ENCODE measurements around the gene BICDL2. TPM values are rescaled to one million over a fixed set of nuclear protein-coding genes. Genes with fewer than 3 reads are reported as not detected.

BICDL2 gene
- polyA plus RNA-seq, 1 of the 3 experiments (the other 2 are of a cell fraction): not detected

- CTCF ChIA-PET: interaction anchor here (0.7 to 5.8 kb wide), 5 partner anchors 8 to 124 kb away, joined by 3 to 57 read pairs (median 3); no protein-coding TSS in a partner anchor
Measured at GRCh38 chr16:3051494-3051893, 14.8 kb upstream of the BICDL2 start.

GRCh38 chr16:3051009-3051408, 14.3 kb upstream of the BICDL2 start:
- Histone ChIP-seq H3K4me3 (ENCODE audit: low read depth in 2 of 2, low read length in 1 of 2) (no peak overlapping the region), H3F3A (replicated peaks; ENCODE audit: insufficient read depth) (peaks cover 4% of the 10 kb centered on the region), H4K20me1 (ENCODE audit: insufficient read depth) (no peaks in the 10 kb centered on the region), H3K4me2 (no peak overlapping the region), H2AFZ (ENCODE audit: low read depth) (no peak overlapping the region), H3K9ac (no peak overlapping the region), H3K79me2 (ENCODE audit: insufficient read depth) (no peaks in the 10 kb centered on the region), H3K36me3 (replicated peaks in 1 of 2; ENCODE audit: control insufficient read depth in 1 of 2, insufficient read depth in 2 of 2, low read length in 1 of 2) (no peaks in the 10 kb centered on the region), H3K4me1 (ENCODE audit: control insufficient read depth in 1 of 2, insufficient read depth in 2 of 2, low read depth in 1 of 2, low read length in 1 of 2) (no peaks in the 10 kb centered on the region; a peak in 1 of 4 replicates), H3K27ac (ENCODE audit: low read depth in 2 of 2, low read length in 1 of 2) (no peak overlapping the region), H3K27me3 (ENCODE audit: insufficient read depth) (peaks cover 37% of the 10 kb centered on the region), H3K9me2 (no peaks in the 10 kb centered on the region), H3K9me3 (no peaks in the 10 kb centered on the region)
- no peak for DNase-seq
- ChIA-PET POLR2A (no interaction called here), CTCF (interaction anchor here (0.9 to 5.8 kb wide), 4 partner anchors 9 to 124 kb away, joined by 3 to 57 read pairs (median 3); no protein-coding TSS in a partner anchor)
- TF ChIP-seq CHD2 (IDR thresholded peaks at IDR 0.05; ENCODE audit: low read length, partially characterized antibody) (no peak), MXI1 (IDR thresholded peaks at IDR 0.05; ENCODE audit: low read depth, low read length) (no peak), FOSL2 (IDR thresholded peaks at IDR 0.05; ENCODE audit: borderline replicate concordance, low read depth) (no peak), NRF1 (IDR thresholded peaks at IDR 0.05; ENCODE audit: low read depth, low read length) (no peak), ZBTB33 (IDR thresholded peaks at IDR 0.05; ENCODE audit: borderline replicate concordance, low read depth) (no peak), RXRA (IDR thresholded peaks at IDR 0.05; ENCODE audit: borderline replicate concordance, low read depth) (no peak), RCOR1 (IDR thresholded peaks at IDR 0.05; ENCODE audit: low read length) (no peak), MAX (IDR thresholded peaks at IDR 0.05; ENCODE audit: low read depth) (no peak), IRF3 (IDR thresholded peaks at IDR 0.05; ENCODE audit: low read depth, low read length) (no peak), FOXJ3 (CRISPR knock-in tag; IDR thresholded peaks at IDR 0.05) (no peak), SIN3A (IDR thresholded peaks at IDR 0.05; ENCODE audit: borderline replicate concordance, low read depth, low read length) (no peak), PBX3 (IDR thresholded peaks at IDR 0.05) (no peak)
- 59% methylated on average over 4 of the region's 4 CpGs for WGBS (ENCODE audit: low lambda C conversion rate)

More at GRCh38 chr16:3051494-3051893, 14.8 kb upstream of the BICDL2 start:
- no peaks in the 10 kb centered on the region for H3K4me1 ChIP-seq (ENCODE audit: control insufficient read depth in 1 of 2, insufficient read depth in 2 of 2, low read depth in 1 of 2, low read length in 1 of 2)
- H3K9me2 ChIP-seq: no peaks in the 10 kb centered on the region
- H3F3A ChIP-seq (replicated peaks; ENCODE audit: insufficient read depth): peaks cover 4% of the 10 kb centered on the region
- POLR2A ChIA-PET: interaction anchor here (0.5 to 0.8 kb wide), 2 partner anchors 27 to 42 kb away, joined by 3 read pairs; no protein-coding TSS in a partner anchor
- H3K79me2 ChIP-seq (ENCODE audit: insufficient read depth): no peaks in the 10 kb centered on the region
- TF ChIP-seq MAX (IDR thresholded peaks at IDR 0.05; ENCODE audit: low read depth) (no peak), PBX3 (IDR thresholded peaks at IDR 0.05) (no peak), NFIC (IDR thresholded peaks at IDR 0.05; ENCODE audit: borderline replicate concordance) (no peak), CHD2 (IDR thresholded peaks at IDR 0.05; ENCODE audit: low read length, partially characterized antibody) (no peak), FOSL2 (IDR thresholded peaks at IDR 0.05; ENCODE audit: borderline replicate concordance, low read depth) (no peak)
- H3K4me2 ChIP-seq: no peak overlapping the region
- H3K27ac ChIP-seq (ENCODE audit: low read depth in 2 of 2, low read length in 1 of 2): no peak overlapping the region
- no peaks in the 10 kb centered on the region for H4K20me1 ChIP-seq (ENCODE audit: insufficient read depth)
- no peaks in the 10 kb centered on the region for H3K9me3 ChIP-seq
- 76% methylated on average over 9 of the region's 9 CpGs for WGBS (ENCODE audit: low lambda C conversion rate)
- H3K27me3 ChIP-seq (ENCODE audit: insufficient read depth): peaks cover 32% of the 10 kb centered on the region
- no peak overlapping the region for H2AFZ ChIP-seq (ENCODE audit: low read depth)
- no peak for DNase-seq
- H3K4me3 ChIP-seq (ENCODE audit: low read depth in 2 of 2, low read length in 1 of 2): no peak overlapping the region
- H3K36me3 ChIP-seq (replicated peaks in 1 of 2; ENCODE audit: control insufficient read depth in 1 of 2, insufficient read depth in 2 of 2, low read length in 1 of 2): no peaks in the 10 kb centered on the region
- H3K9ac ChIP-seq: no peak overlapping the region

Measured in SK-N-SH (cell line).